HFF-Myc (cell line): ENCODE results near the gene MZF1.

Experiments
- DNase-seq: peaks from one replicate; pipeline ENCODE4 v3.0.0-alpha.2; 2011; ENCODE audit warnings: low read depth; ENCODE audit errors: extremely low read depth
- H3K4me3 ChIP-seq: replicated peaks from 2 replicates; pipeline ENCODE4 v1.5.1; 2011; ENCODE audit warnings: low read depth, mild to moderate bottlenecking, control low read depth, low read length
- CTCF ChIP-seq: IDR thresholded peaks from 2 replicates; pipeline ENCODE4 v1.5.1; 2012; ENCODE audit warnings: mild to moderate bottlenecking, low read depth, low read length, control low read depth; ENCODE audit errors: missing control alignments

MZF1 gene

GRCh38 chr19:58521651-58522050 is 51.5 kb downstream of the MZF1 start:
- TF ChIP-seq CTCF = no peak
- H3K4me3 ChIP-seq = no peak overlapping the region
- no peak for DNase-seq

GRCh38 chr19:58520257-58520599 is 52.9 kb downstream of the MZF1 start:
- TF ChIP-seq CTCF = no peak
- peak overlapping the region; percentile 84 for H3K4me3 ChIP-seq
- no peak for DNase-seq

- DNase-seq = peak; percentile 88
- peak; percentile 67 for TF ChIP-seq CTCF
- peak within 1 kb of the TSS; percentile 84 for H3K4me3 ChIP-seq
Measured at GRCh38 chr19:58519355-58520256, 53.5 kb downstream of the MZF1 start, which contains the start of gene ZBTB45. Gene ZBTB45 (minus strand): TSS chr19:58519810. CDS start chr19:58517673, 2,137 bp downstream.

- peak; percentile 83 for TF ChIP-seq CTCF
- H3K4me3 ChIP-seq = peak overlapping the region; percentile 84
- DNase-seq = peak; percentile 30
Measured at GRCh38 chr19:58519087-58519354, 54.1 kb downstream of the MZF1 start.

GRCh38 chr19:58518256-58519086 is 54.7 kb downstream of the MZF1 start:
- DNase-seq = no peak
- H3K4me3 ChIP-seq = peak overlapping the region; percentile 84
- TF ChIP-seq CTCF = no peak

GRCh38 chr19:58516964-58517833 is 55.9 kb downstream of the MZF1 start:
- DNase-seq = no peak
- TF ChIP-seq CTCF = no peak
- no peak overlapping the region for H3K4me3 ChIP-seq
